RPMI7951 (cell line): ENCODE data around the gene COL9A2. TPM values are rescaled to one million over a fixed set of nuclear protein-coding genes. Genes with fewer than 3 reads are reported as not detected.

Experiments
- DNase-seq: peaks from one replicate; pipeline ENCODE4 v3.0.0-alpha.2; 2012; ENCODE audit warnings: low read depth
- total RNA-seq: library from RNA; depleted of rRNA; stranded (reverse); fragments of >200 nt; shearing (Covaris generic); gene quantifications from 2 replicates; pipeline ENCODE4 v1.2.3, GENCODE V29; 2014

COL9A2 gene
- total RNA-seq, 1 experiment from 2014 or later: 0.12 TPM

GRCh38 chr1:40303051-40303771 is 13.9 kb downstream of the COL9A2 start:
- DNase-seq: no peak

DNA sequence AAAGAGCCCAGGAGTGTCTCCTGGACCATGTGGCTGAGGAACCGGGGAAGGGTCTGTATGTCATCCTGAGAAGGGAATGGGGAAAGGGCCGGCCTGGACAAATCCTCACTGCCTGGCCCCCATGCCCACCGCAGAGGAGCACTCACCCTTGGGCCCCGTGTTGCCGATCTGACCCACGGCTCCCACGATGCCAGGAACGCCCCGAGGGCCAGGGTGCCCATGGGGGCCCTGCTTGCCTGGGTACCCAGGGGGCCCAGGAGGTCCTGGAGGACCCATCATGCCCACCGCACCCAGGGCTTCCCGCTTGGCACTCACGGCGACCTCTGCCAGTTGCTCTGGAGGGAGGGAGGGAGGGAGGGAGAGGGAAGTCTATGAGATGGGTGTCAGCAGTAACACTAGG is 14.6 kb downstream of the COL9A2 start:
- no peak for DNase-seq

GRCh38 chr1:40301541-40302299 is 15.4 kb downstream of the COL9A2 start:
- no peak for DNase-seq

- no peak for DNase-seq
Observed at GRCh38 chr1:40301066-40301465, 16.0 kb downstream of the COL9A2 start.

DNA sequence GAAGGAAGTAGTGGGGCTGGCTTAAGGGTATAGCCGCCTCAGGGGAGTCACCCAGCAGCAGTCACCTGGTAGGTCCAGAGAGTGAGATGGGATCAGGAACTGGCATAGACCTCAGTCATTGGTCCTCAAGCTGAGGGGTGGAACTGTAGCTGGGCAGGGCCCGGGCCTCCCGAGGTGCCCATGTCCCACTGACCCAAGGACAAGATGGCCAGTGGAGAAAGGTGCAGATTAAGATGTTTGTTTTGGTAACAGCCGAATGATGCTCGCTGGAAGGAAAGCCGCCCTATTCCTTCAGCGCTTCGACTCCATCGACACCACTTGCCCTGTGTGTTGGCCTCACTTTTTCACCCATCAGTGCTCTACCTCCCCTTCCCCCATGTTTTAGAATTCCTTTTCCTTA is 16.4 kb downstream of the COL9A2 start:
- no peak for DNase-seq

DNA sequence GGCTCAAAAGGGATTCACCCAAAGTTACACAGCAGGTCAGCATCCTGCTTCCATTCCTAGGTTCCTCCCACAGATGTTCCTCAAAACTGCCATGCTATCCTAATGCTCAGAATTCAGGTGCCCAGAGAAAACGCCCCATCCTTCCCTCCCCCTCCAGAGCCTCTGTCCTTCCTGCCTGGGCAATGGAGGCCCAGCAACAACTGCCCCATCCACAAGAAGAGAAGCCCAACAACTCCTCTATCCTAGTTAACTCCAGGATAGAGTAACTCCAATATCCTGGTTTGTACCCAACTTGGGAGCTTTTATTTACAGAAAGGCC is 16.9 kb downstream of the COL9A2 start:
- DNase-seq: no peak

GRCh38 chr1:40299366-40300248 is 17.5 kb downstream of the COL9A2 start:
- peak; percentile 25 for DNase-seq

DNA sequence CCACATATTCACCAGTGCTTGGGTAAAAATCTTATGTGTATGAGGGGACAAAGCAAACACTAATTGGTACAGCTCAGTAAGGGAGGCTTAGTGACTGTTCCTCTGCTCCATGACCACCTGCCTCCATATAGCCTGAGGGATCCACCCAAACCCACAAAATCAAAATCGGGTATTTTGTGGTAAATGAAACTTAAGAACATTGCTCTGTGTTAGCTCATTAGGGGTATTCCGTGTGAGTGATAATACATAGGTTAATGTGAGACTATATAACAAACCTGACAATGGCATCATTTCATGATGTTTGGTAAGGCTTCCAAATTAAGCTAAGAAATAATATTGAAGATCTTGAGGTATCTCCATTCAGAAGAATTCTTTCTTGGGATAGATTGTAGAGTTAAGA is 25.8 kb downstream of the COL9A2 start:
- no peak for DNase-seq

DNA sequence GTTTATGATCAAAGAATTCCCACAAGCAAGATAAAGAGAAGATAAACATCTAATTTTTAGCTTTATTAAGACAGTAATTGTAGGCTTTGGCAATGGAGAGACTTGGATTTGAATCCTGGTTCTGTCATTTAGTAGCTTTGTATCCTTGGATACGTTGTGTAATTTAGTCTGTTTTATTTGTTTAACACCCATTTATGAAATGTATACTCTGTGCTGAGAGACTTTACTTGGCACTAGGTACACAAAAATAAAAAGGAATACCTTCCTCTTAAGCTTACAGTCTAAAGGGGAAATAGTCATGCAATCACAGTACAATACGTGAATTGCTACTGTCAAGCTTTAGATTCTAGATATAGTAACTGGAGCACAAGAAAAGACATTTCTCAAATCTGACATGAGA is 35.2 kb downstream of the COL9A2 start:
- no peak for DNase-seq

DNA sequence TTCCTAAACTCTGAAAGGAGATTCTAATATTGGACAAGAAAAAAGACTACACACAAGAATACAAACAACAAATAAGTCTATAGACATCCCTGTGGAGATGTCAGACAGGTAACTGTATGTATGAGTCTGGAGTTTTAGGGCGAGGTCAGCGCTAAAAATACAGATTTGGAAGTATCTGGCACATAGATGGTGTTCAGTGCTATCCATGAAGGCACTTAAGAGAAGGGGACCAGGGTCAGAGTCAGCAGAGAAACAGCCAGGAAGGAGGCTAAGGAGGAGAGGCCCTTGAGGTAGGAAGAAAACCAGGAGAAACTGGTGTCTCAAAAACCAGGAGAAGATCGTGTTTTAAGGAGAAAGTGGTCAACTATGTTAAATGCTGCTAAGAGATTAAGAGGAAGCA is 41.0 kb downstream of the COL9A2 start:
- DNase-seq: no peak

- DNase-seq: no peak
Observed at GRCh38 chr1:40274331-40274730, 42.8 kb downstream of the COL9A2 start.

DNA sequence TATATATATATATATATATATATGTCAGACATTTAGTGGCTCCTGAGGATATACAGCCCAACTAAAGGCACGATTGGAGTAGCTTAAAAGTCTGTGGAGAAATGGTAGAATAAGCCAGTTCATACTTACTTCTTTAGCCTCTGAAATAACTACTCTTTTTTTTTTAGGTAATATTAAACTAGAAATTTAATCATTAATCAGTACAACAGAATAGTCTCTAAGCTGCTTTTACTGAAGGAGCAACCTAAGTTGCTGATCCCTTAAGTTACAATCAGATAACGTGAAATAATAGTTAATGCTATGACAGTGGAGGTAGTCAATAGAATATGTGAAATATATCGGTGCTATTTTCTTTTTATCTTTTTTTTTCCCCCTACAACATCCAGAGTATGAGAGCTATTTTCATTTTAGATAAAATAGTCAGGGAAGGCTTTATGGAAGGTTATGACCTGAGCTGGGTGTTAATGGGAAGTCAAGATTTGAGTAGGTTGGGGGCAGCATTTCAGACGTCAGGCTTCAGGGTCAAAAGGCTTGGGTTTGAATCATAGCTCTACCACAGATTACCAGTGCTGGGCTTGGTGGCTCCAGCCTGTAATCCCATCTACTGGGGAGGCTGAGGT is 43.4 kb downstream of the COL9A2 start:
- no peak for DNase-seq

- DNase-seq: no peak
Observed at GRCh38 chr1:40272653-40273213, 44.4 kb downstream of the COL9A2 start.

DNA sequence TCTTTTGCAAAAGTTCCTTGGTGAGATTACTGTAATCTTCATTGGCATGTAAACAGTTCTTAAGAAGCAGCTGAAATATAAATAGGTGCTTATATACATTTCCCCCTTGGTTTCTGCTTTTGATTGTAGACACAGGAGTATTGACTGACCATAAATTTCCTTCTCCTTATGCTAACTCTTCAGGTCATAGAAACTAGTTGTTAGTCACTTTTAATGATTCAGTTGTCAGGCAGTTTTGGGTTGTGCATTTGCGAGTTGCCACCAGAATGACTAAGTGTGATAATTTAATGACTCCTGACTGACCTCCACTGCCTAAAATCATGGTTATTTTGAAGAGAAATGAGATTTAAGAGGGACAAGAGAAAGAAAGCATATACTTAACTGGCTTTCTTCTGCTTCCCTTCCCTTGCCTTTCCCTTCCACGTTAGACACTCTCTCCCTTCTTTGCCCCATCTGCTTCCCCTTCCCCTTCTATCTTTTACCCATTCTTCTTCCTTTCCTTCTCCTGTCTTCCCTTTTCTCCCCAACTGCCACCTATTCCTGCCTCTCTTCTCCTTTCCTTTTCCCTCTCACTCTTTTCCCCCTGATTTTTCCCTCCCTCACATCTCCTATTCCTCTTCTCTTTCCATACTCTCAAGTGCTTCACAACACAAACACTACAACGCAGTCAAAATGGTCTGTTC is 46.8 kb downstream of the COL9A2 start:
- DNase-seq: no peak

- DNase-seq: no peak
Observed at GRCh38 chr1:40268211-40268610, 48.9 kb downstream of the COL9A2 start.

DNA sequence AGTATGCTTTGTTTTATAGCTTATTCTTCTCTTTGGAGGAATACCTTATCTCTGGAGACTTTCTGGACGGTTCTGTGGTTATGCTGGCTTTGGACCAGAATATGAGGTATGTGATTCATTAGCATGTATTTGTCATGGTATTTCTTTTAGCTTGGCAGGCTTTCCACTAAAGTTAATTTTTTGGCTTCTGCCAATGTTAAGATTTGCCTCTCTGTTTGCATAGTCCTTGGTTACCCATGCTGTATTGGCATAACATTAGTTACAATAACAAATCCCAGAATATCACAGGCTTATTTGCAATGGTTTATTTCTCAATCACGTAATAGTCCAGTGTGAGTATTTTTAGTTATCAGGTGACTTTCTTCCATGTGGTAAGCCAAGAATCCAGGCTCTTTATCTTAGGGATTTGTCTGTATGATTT is 49.3 kb downstream of the COL9A2 start:
- DNase-seq: peak; percentile 71

- no peak for DNase-seq
Observed at GRCh38 chr1:40266786-40267535, 50.1 kb downstream of the COL9A2 start.

- DNase-seq: no peak
Observed at GRCh38 chr1:40265919-40266318, 51.2 kb downstream of the COL9A2 start.

GRCh38 chr1:40265298-40265697 is 51.8 kb downstream of the COL9A2 start:
- no peak for DNase-seq

- DNase-seq: no peak
Observed at GRCh38 chr1:40264354-40264781, 52.7 kb downstream of the COL9A2 start.

DNA sequence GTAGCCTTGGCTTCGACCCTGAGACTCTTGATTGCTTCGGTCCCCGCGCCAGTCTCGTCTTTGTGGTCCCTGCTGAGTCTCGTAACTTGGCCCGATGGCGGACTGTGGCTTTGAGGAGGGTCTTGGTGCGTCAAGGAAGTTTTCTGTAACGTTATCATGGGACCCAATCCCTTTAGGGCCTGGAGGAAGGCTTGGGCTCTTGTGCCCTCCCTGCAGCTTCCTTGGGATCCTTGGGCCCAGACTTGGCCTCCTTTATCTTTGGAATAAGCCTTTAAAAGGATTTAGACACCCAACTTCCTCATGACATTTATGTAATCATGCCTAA is 58.7 kb downstream of the COL9A2 start:
- peak; percentile 19 for DNase-seq
